ENCODE results near the gene CFP.

- TF ChIP-seq POLR2A (IDR thresholded peaks at IDR 0.05; ENCODE audit: low read length): no peak; the same call in none of the 2 replicates
- TF ChIP-seq CTCF (IDR thresholded peaks at IDR 0.05): no peak
- TF ChIP-seq RCOR1 (IDR thresholded peaks at IDR 0.05; ENCODE audit: low read depth, low read length): no peak
- 0 out of 2 replicates have a peak, but pooled peaks have one; percentile 15 for TF ChIP-seq USF2 (IDR thresholded peaks at IDR 0.05)
- no peak for TF ChIP-seq NFE2L2 (conservative IDR thresholded peaks at IDR 0.05; ENCODE audit: low read length)
- no peak for TF ChIP-seq SREBF2 (IDR thresholded peaks at IDR 0.05)
- no peak for TF ChIP-seq HDAC2 (IDR thresholded peaks at IDR 0.05)
These were observed 29.1 kb upstream of the CFP start, which contains the start of gene UXT for GRCh38 chrX:47658684-47659420.

Measured in A549 (cell line).